Endothelial cell of umbilical vein (primary cell): Measurements from ENCODE around the gene HBA2. TPM values are rescaled to one million over a fixed set of nuclear protein-coding genes. Genes with fewer than 3 reads are reported as not detected.
A peak's percentile ranks its signal among the peaks of the same experiment; 100 is the strongest.

Source experiments
- BruUV-seq: library from RNA; stranded (reverse); fragments of 400-500 nt; replicated peaks from 2 replicates; lab custom pipeline; 2021; lab: Mats Ljungman, UMichigan
- CTCF ChIA-PET: fragments of 300-600, 350-600 bp; sonication (Branson Sonifier 250); formaldehyde crosslinking; loops from one replicate; lab custom pipeline; 2021; ENCODE audit warnings: antibody characterized with exemption, inconsistent platforms; lab: Charles Lee
- POLR2A ChIA-PET: fragments of 300-600, 350-600 bp; sonication (Branson Sonifier 250); formaldehyde crosslinking; loops from one replicate; lab custom pipeline; 2021; ENCODE audit warnings: antibody characterized with exemption, inconsistent platforms; lab: Charles Lee
- DNase-seq: peaks from one replicate; pipeline ENCODE4 v3.0.0-alpha.2; 2011; ENCODE audit warnings: low read depth, low spot score
- FAIRE-seq: peaks from 2 replicates; lab custom pipeline; 2011; peaks lifted over from hg19 to GRCh38; lab: Jason Lieb, UNC
- H2AFZ ChIP-seq: 2 replicates; pipeline ENCODE4 v1.6.0; 2012; ENCODE audit warnings: low read depth, low read length, control low read depth, inconsistent platforms
- H3K27ac ChIP-seq: 2 replicates; pipeline ENCODE4 v1.5.1; 2011; ENCODE audit warnings: low read depth, mild to moderate bottlenecking, control low read depth, low read length, moderate library complexity; ENCODE audit not compliant: insufficient read depth
- H3K27me3 ChIP-seq, 2 experiments: 2 replicates each; pipeline versions ENCODE4 v1.6.0 to v1.6.1; 2011; ENCODE audit warnings: low read length in 2 of 2, mixed read lengths in 1 of 2; ENCODE audit not compliant: control insufficient read depth in 2 of 2, insufficient read depth in 2 of 2
- H3K36me3 ChIP-seq, 2 experiments: 2 replicates in 1 of 2; 3 replicates in 1 of 2; pipeline ENCODE4 v1.5.1; 2011; ENCODE audit warnings: low read length in 2 of 2, mild to moderate bottlenecking in 1 of 2, moderate library complexity in 1 of 2; ENCODE audit not compliant: control insufficient read depth in 2 of 2, insufficient read depth in 2 of 2; ENCODE audit errors: extremely low read depth in 1 of 2
- H3K4me1 ChIP-seq: 3 replicates; pipeline ENCODE4 v1.5.1; 2011; ENCODE audit warnings: mild to moderate bottlenecking, low read length; ENCODE audit not compliant: control insufficient read depth, insufficient read depth; ENCODE audit errors: extremely low read depth
- H3K4me2 ChIP-seq: 2 replicates; pipeline ENCODE4 v1.6.1; 2011; ENCODE audit warnings: low read length, control low read depth, mixed read lengths; ENCODE audit not compliant: insufficient read depth
- H3K4me3 ChIP-seq, 3 experiments: fragments of 200-600 bp in 1 of 3; sonication (generic), shearing (Covaris generic) in 1 of 3; replicated peaks in 1 of 3; 2 replicates each; pipeline ENCODE4 v1.5.1; 2011 to 2016; ENCODE audit warnings: control low read depth in 3 of 3, low read length in 3 of 3, mild to moderate bottlenecking in 2 of 3, inconsistent platforms in 1 of 3, low read depth in 1 of 3, moderate library complexity in 1 of 3; ENCODE audit not compliant: insufficient read depth in 1 of 3
- H3K79me2 ChIP-seq: 2 replicates; pipeline ENCODE4 v1.6.0; 2012; ENCODE audit warnings: low read length, inconsistent platforms; ENCODE audit not compliant: control insufficient read depth, insufficient read depth
- H3K9ac ChIP-seq: replicated peaks from 2 replicates; pipeline ENCODE3; 2011; ENCODE audit warnings: low read length, control low read depth; ENCODE audit not compliant: insufficient read depth; ENCODE audit errors: extremely low read depth
- H3K9me1 ChIP-seq: replicated peaks from 3 replicates; pipeline ENCODE4 v1.6.0; 2011; ENCODE audit warnings: mild to moderate bottlenecking, low read length; ENCODE audit not compliant: control insufficient read depth, insufficient read depth; ENCODE audit errors: extremely low read depth
- H3K9me3 ChIP-seq: replicated peaks from 2 replicates; pipeline ENCODE4 v1.5.1; 2012; ENCODE audit warnings: low read length, inconsistent platforms; ENCODE audit not compliant: control insufficient read depth, insufficient read depth
- H4K20me1 ChIP-seq: replicated peaks from 2 replicates; pipeline ENCODE3; 2011; ENCODE audit warnings: mild to moderate bottlenecking, low read length; ENCODE audit not compliant: control insufficient read depth, insufficient read depth; ENCODE audit errors: extremely low read depth
- CTCF ChIP-seq, 2 donors: IDR thresholded peaks; 1 replicate in 1 of 2; 2 replicates in 1 of 2; pipeline ENCODE4 v1.5.1; 2011; ENCODE audit warnings: low read length in 2 of 2, mild to moderate bottlenecking in 2 of 2, moderate library complexity in 2 of 2, control low read depth in 1 of 2, inconsistent platforms in 1 of 2, low read depth in 1 of 2; ENCODE audit not compliant: insufficient read depth in 1 of 2; ENCODE audit errors: extremely low read depth in 1 of 2
- GATA2 ChIP-seq: IDR thresholded peaks from 2 replicates; pipeline ENCODE4 v1.7.0; 2011; ENCODE audit warnings: low read depth, mild to moderate bottlenecking, moderate library complexity, mixed read lengths, low read length; ENCODE audit not compliant: insufficient read length, insufficient read depth
- MYC ChIP-seq: IDR thresholded peaks from one replicate; pipeline ENCODE4 v1.6.1; 2011; ENCODE audit warnings: mild to moderate bottlenecking, low read depth, low read length
- POLR2A ChIP-seq: IDR thresholded peaks from 2 replicates; pipeline ENCODE4 v1.6.1; 2012; ENCODE audit warnings: low read depth, mild to moderate bottlenecking, control low read depth, low read length
- POLR2AphosphoS5 ChIP-seq: IDR thresholded peaks from 2 replicates; pipeline ENCODE4 v1.6.1; 2012; ENCODE audit warnings: low read depth, mild to moderate bottlenecking, control low read depth, low read length, moderate library complexity; ENCODE audit not compliant: insufficient read depth
- dilution Hi-C: fragments of 300-500 bp; cut with MboI; formaldehyde crosslinking; loops from one replicate; pipeline ENCODE4 v1.15.0; 2019; ENCODE audit warnings: low sequenced_read_pairs; ENCODE audit not compliant: extremely low pct_ligation_motif_present
- intact Hi-C: fragments of 100-400 bp; cut with micrococcal nuclease; formaldehyde crosslinking; loops from one replicate; pipeline ENCODE4 v1.10.0; 2022
- polyA plus RNA-seq, 4 experiments: library from polyadenylated mRNA; depleted of rRNA in 3 of 4; stranded (reverse) in 3 of 4; unstranded in 1 of 4; fragments of >200 nt; gene quantifications; 2 replicates each; pipeline versions ENCODE4 v1.2.1 to v1.2.3, GENCODE V29; 2011 to 2012; ENCODE audit warnings: missing spikeins in 1 of 4
- total RNA-seq: library from RNA; stranded (reverse); gene quantifications from 2 replicates; pipeline ENCODE4 v1.2.3, GENCODE V29; 2021
- TF ChIP-seq, protein P1 (sequence below): IDR thresholded peaks from 2 replicates; pipeline ENCODE4 v1.6.1; 2011; ENCODE audit not compliant: insufficient read depth, insufficient read length

Gene HBA2
- total and polyA plus RNA-seq, 2 donors (not counting 3 experiments of a cell fraction or from before 2014, with no cell fraction given), result not detected

DNA sequence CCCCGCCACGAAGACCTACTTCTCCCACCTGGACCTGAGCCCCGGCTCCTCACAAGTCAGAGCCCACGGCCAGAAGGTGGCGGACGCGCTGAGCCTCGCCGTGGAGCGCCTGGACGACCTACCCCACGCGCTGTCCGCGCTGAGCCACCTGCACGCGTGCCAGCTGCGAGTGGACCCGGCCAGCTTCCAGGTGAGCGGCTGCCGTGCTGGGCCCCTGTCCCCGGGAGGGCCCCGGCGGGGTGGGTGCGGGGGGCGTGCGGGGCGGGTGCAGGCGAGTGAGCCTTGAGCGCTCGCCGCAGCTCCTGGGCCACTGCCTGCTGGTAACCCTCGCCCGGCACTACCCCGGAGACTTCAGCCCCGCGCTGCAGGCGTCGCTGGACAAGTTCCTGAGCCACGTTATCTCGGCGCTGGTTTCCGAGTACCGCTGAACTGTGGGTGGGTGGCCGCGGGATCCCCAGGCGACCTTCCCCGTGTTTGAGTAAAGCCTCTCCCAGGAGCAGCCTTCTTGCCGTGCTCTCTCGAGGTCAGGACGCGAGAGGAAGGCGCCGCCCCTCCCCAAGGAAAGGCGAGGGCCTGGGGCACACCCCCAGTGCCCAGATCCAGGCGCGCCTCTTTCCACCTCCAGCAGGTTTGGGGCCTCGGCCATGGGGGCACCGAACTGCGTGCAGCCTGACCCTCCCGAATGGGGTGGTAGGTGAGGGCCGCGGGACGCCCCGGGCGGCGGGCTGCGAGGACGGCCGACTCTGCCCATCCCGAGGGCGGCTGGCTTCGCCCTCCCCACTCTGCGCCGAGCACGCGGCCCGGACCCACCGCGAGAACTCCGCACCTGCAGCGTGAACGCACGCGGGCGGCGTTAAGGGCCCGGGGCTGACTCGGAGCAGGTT is 8.2 kb downstream of the HBA2 start:
- no peaks in the 10 kb centered on the region for H3K9me3 ChIP-seq
- TF ChIP-seq GATA2, result no peak
- TF ChIP-seq, protein P1, sequence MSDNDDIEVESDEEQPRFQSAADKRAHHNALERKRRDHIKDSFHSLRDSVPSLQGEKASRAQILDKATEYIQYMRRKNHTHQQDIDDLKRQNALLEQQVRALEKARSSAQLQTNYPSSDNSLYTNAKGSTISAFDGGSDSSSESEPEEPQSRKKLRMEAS, result peak; percentile 86
- no peak overlapping the region for H3K9ac ChIP-seq
- H3K27ac ChIP-seq, result no peak overlapping the region
- H3K9me1 ChIP-seq, result no peaks in the 10 kb centered on the region
- H3K4me2 ChIP-seq, result peak overlapping the region; percentile 51
- dilution Hi-C loops (no loop called here), intact Hi-C loops (loop anchor here (1.0 to 5.0 kb wide), 4 partner anchors 64 to 171 kb away; partner anchors contain the start of gene AXIN1)
- H4K20me1 ChIP-seq, result no peaks in the 10 kb centered on the region
- DNase-seq (peak; percentile 71), FAIRE-seq (peak; percentile 74)
- ChIA-PET CTCF (interaction anchor here (0.6 to 3.3 kb wide), 18 partner anchors 10 to 182 kb away, joined by 3 to 61 read pairs (median 4); no protein-coding TSS in a partner anchor), POLR2A (interaction anchor here (1.4 kb wide), 1 partner anchor 74 kb away, joined by 3 read pairs; no protein-coding TSS in a partner anchor)
- no peak overlapping the region for H2AFZ ChIP-seq
- peak overlapping the region in 1 of 3 experiments; percentile 1 for H3K4me3 ChIP-seq
- peaks cover 19 to 25% of the 10 kb centered on the region in 2 experiments for H3K27me3 ChIP-seq
- no peaks in the 10 kb centered on the region for H3K79me2 ChIP-seq
- peaks cover 5% of the 10 kb centered on the region for H3K4me1 ChIP-seq
- BruUV-seq, result no TSS peak
- H3K36me3 ChIP-seq, result no peaks in the 10 kb centered on the region

- H3K36me3 ChIP-seq, result no peaks in the 10 kb centered on the region
- H3K79me2 ChIP-seq, result no peaks in the 10 kb centered on the region
- no peak overlapping the region for H3K9ac ChIP-seq
- FAIRE-seq, result no peak
- DNase-seq, result no peak
- H3K9me3 ChIP-seq, result no peaks in the 10 kb centered on the region
- no peak overlapping the region for H3K4me3 ChIP-seq
- TF ChIP-seq POLR2A (peak; percentile 48), CTCF (IDR thresholded peaks at IDR 0.05; ENCODE audit: extremely low read depth in 1 of 2, insufficient read depth in 1 of 2, low read depth in 1 of 2, low read length in 2 of 2) (peak; percentile 95 to 98), GATA2 (no peak), MYC (no peak), POLR2AphosphoS5 (peak; percentile 67)
- H3K9me1 ChIP-seq, result no peaks in the 10 kb centered on the region
- intact Hi-C loops (loop anchor here (1.0 to 5.0 kb wide), 4 partner anchors 65 to 171 kb away; partner anchors contain the start of gene AXIN1), dilution Hi-C loops (no loop called here)
- no peak overlapping the region for H3K27ac ChIP-seq
- ChIA-PET POLR2A (no interaction called here), CTCF (interaction anchor here (2.2 to 3.3 kb wide), 4 partner anchors 64 to 181 kb away, joined by 12 to 41 read pairs (median 20); no protein-coding TSS in a partner anchor)
- no peak overlapping the region for H3K4me2 ChIP-seq
- H3K27me3 ChIP-seq, result peaks cover 19 to 25% of the 10 kb centered on the region in 2 experiments
- H2AFZ ChIP-seq, result no peak overlapping the region
- peaks cover 5% of the 10 kb centered on the region for H3K4me1 ChIP-seq
- no TSS peak for BruUV-seq
- H4K20me1 ChIP-seq, result no peaks in the 10 kb centered on the region
Observed at GRCh38 chr16:181565-182021, 8.9 kb downstream of the HBA2 start.
